OCI-LY7 (cell line): Measurements from ENCODE around the gene ABHD12.

Experiments
- EZH2phosphoT487 ChIP-seq: fragments of 200-600 bp; sonication (generic); IDR thresholded peaks from 2 replicates; pipeline ENCODE4 v1.6.1; 2018; ENCODE audit warnings: low read depth, borderline replicate concordance, mild to moderate bottlenecking, mixed run types, antibody characterized with exemption, low read length, moderate library complexity, mixed read lengths
- TF ChIP-seq, protein P1 (sequence below): fragments of 200-600 bp; sonication (generic); conservative IDR thresholded peaks from 2 replicates; pipeline ENCODE4 v1.5.1; 2014; ENCODE audit warnings: mild to moderate bottlenecking, antibody characterized with exemption, low read length, moderate library complexity, mixed read lengths

DNA sequence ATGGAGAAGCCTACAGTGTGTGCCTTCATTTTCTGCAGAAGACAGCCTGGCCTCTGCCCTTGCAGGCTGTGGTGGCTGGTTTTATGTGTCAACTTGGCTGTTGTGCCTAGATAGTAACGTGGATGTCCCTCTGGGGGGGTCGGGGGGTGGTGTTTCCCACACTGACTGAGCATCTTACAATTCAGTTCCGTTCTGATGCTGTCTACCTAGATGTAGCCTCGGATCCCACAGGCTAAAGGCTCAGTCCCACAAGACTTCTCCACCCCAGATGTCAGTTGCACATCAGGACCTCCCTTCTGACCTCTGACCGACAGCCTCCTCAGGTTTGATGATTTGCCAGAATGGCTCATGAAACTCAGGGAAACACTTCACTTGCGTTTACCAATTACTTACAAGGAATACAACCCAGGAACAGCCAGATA, 138.4 kb downstream of the ABHD12 start:
- TF ChIP-seq, protein P1, sequence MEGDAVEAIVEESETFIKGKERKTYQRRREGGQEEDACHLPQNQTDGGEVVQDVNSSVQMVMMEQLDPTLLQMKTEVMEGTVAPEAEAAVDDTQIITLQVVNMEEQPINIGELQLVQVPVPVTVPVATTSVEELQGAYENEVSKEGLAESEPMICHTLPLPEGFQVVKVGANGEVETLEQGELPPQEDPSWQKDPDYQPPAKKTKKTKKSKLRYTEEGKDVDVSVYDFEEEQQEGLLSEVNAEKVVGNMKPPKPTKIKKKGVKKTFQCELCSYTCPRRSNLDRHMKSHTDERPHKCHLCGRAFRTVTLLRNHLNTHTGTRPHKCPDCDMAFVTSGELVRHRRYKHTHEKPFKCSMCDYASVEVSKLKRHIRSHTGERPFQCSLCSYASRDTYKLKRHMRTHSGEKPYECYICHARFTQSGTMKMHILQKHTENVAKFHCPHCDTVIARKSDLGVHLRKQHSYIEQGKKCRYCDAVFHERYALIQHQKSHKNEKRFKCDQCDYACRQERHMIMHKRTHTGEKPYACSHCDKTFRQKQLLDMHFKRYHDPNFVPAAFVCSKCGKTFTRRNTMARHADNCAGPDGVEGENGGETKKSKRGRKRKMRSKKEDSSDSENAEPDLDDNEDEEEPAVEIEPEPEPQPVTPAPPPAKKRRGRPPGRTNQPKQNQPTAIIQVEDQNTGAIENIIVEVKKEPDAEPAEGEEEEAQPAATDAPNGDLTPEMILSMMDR, result no peak
- TF ChIP-seq EZH2phosphoT487, result no peak
